Sigmoid colon (tissue), 4 donors: ENCODE measurements around the gene TMEM156.

ENCODE experiments used
- CTCF ChIP-seq, 4 experiments: fragments of 450-650 bp in 3 of 4; fragments of 200-600 bp in 1 of 4; IDR thresholded peaks; one replicate each; pipeline ENCODE4 v1.5.1; 2016 to 2019; ENCODE audit warnings: antibody characterized with exemption in 4 of 4, mild to moderate bottlenecking in 3 of 4, moderate library complexity in 2 of 4
- EP300 ChIP-seq, 4 donors: sonication (generic); formaldehyde crosslinking; IDR thresholded peaks; one replicate each; pipeline ENCODE4 v1.6.1; 2017; ENCODE audit warnings: antibody characterized with exemption in 4 of 4
- POLR2A ChIP-seq, 2 donors: fragments of 450-650 bp; IDR thresholded peaks; one replicate each; pipeline ENCODE4 v1.6.1; 2016; ENCODE audit warnings: antibody characterized with exemption in 2 of 2, mild to moderate bottlenecking in 2 of 2, moderate library complexity in 2 of 2
- POLR2AphosphoS5 ChIP-seq, 4 donors: sonication (generic); formaldehyde crosslinking; IDR thresholded peaks; one replicate each; pipeline ENCODE4 v1.6.1; 2017; ENCODE audit warnings: antibody characterized with exemption in 4 of 4

DNA sequence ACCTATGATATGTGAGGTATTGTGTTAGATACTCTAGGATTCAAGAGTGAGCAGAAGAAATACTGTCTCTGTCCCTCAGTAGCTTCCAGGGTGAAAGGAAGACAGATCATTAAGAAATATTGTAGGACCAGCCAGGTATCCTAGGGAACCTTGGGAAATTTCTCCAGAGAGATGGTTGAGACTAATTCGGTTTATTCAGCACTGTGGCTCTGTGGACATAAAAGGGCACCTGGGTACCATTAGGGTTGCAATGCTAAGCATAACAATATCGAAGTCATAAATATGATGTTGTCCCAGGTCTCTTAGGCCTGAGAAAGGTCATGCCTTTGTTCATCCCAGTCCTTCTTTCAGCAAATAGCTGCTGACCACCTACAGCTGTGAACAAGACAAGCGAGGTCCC, 103.6 kb downstream of the TMEM156 start:
- TF ChIP-seq CTCF (IDR thresholded peaks at IDR 0.05) (no peak), POLR2AphosphoS5 (IDR thresholded peaks at IDR 0.05) (no peak), EP300 (IDR thresholded peaks at IDR 0.05) (no peak), POLR2A (IDR thresholded peaks at IDR 0.05) (no peak)
